Right forelimb (tissue), 1 donor: ENCODE measurements around the gene ZC3H12C.

Experiments used
- DNase-seq: peaks from one replicate; pipeline ENCODE4 v3.0.0-alpha.2; 2018

Gene ZC3H12C

GRCh38 chr11:110156503-110156902 is 63.3 kb downstream of the ZC3H12C start:
- no peak for DNase-seq

GRCh38 chr11:110158317-110159200 is 65.4 kb downstream of the ZC3H12C start:
- no peak for DNase-seq

GRCh38 chr11:110159476-110159875 is 66.3 kb downstream of the ZC3H12C start:
- DNase-seq = no peak

GRCh38 chr11:110160016-110160415 is 66.8 kb downstream of the ZC3H12C start:
- DNase-seq = no peak

GRCh38 chr11:110160437-110160836 is 67.2 kb downstream of the ZC3H12C start:
- no peak for DNase-seq

- DNase-seq = no peak
Measured at GRCh38 chr11:110161061-110161460, 67.9 kb downstream of the ZC3H12C start.

- DNase-seq = no peak
Measured at GRCh38 chr11:110162216-110162615, 69.0 kb downstream of the ZC3H12C start.

GRCh38 chr11:110165039-110165925 is 72.1 kb downstream of the ZC3H12C start:
- DNase-seq = no peak

GRCh38 chr11:110168033-110168803 is 75.0 kb downstream of the ZC3H12C start:
- no peak for DNase-seq

GRCh38 chr11:110169738-110170137 is 76.5 kb downstream of the ZC3H12C start:
- no peak for DNase-seq

- no peak for DNase-seq
Measured at GRCh38 chr11:110172468-110173065, 79.4 kb downstream of the ZC3H12C start.

- peak; percentile 68 for DNase-seq
Measured at GRCh38 chr11:110173811-110174644, 80.8 kb downstream of the ZC3H12C start.

- no peak for DNase-seq
Measured at GRCh38 chr11:110174645-110175310, 81.6 kb downstream of the ZC3H12C start.

- no peak for DNase-seq
Measured at GRCh38 chr11:110176366-110177085, 83.3 kb downstream of the ZC3H12C start.

GRCh38 chr11:110177086-110177456 is 83.9 kb downstream of the ZC3H12C start:
- DNase-seq = no peak

- DNase-seq = no peak
Measured at GRCh38 chr11:110179064-110179463, 85.9 kb downstream of the ZC3H12C start.

- no peak for DNase-seq
Measured at GRCh38 chr11:110182886-110183285, 89.7 kb downstream of the ZC3H12C start.

- DNase-seq = no peak
Measured at GRCh38 chr11:110184456-110184855, 91.3 kb downstream of the ZC3H12C start.

- no peak for DNase-seq
Measured at GRCh38 chr11:110185121-110185591, 92.0 kb downstream of the ZC3H12C start.

- DNase-seq = no peak
Measured at GRCh38 chr11:110185599-110185998, 92.4 kb downstream of the ZC3H12C start.
